ENCODE results near the gene QSOX2. TPM values are rescaled to one million over a fixed set of nuclear protein-coding genes. Genes with fewer than 3 reads are reported as not detected.

QSOX2 gene
- polyA plus RNA-seq (2013, experiment 1 of 4), result 30.4 TPM
- 28.2 TPM for polyA plus RNA-seq (2013, experiment 2 of 4)
- polyA plus RNA-seq (2013, experiment 3 of 4), result 24.1 TPM
- polyA plus RNA-seq (2013, experiment 4 of 4), result 24.8 TPM

- H3K27me3 ChIP-seq (ENCODE audit: control insufficient read depth, insufficient read depth, low read length, poor library complexity, severe bottlenecking), result no peaks in the 10 kb centered on the region
- 0% methylated on average over 109 to 110 of the region's 112 CpGs for WGBS, 2 experiments
- peaks cover 28% of the 10 kb centered on the region for H3K4me1 ChIP-seq (ENCODE audit: control insufficient read depth, insufficient read depth, low read length)
- H3K9me3 ChIP-seq (ENCODE audit: control insufficient read depth, low read length), result no peaks in the 10 kb centered on the region
- H3K4me3 ChIP-seq (ENCODE audit: insufficient read depth, low read depth, low read length), result peak within 1 kb of the TSS; percentile 82
- H3K27ac ChIP-seq (ENCODE audit: insufficient read depth, low read depth, low read length, poor library complexity, severe bottlenecking), result peak within 1 kb of the TSS; percentile 2
- H3K36me3 ChIP-seq (ENCODE audit: control insufficient read depth, insufficient read depth, low read length), result no peaks in the 10 kb centered on the region
These were observed at the start of gene QSOX2 for GRCh38 chr9:136245219-136246150. QSOX2 (minus strand) TSS chr9:136245812; CDS start chr9:136245803, 9 bp downstream.

GRCh38 chr9:136295055-136295454 is 49.4 kb upstream of the QSOX2 start:
- WGBS, 2 experiments, result 94% methylated on average over 16 of the region's 16 CpGs
- Histone ChIP-seq H3K4me3 (ENCODE audit: insufficient read depth, low read depth, low read length) (no peak overlapping the region), H3K36me3 (ENCODE audit: control insufficient read depth, insufficient read depth, low read length) (no peaks in the 10 kb centered on the region), H3K4me1 (ENCODE audit: control insufficient read depth, insufficient read depth, low read length) (no peaks in the 10 kb centered on the region), H3K27ac (ENCODE audit: insufficient read depth, low read depth, low read length, poor library complexity, severe bottlenecking) (no peak overlapping the region), H3K27me3 (ENCODE audit: control insufficient read depth, insufficient read depth, low read length, poor library complexity, severe bottlenecking) (no peaks in the 10 kb centered on the region), H3K9me3 (ENCODE audit: control insufficient read depth, low read length) (no peaks in the 10 kb centered on the region)

GRCh38 chr9:136294437-136294836 is 48.8 kb upstream of the QSOX2 start:
- Histone ChIP-seq H3K27ac (ENCODE audit: insufficient read depth, low read depth, low read length, poor library complexity, severe bottlenecking) (no peak overlapping the region), H3K9me3 (ENCODE audit: control insufficient read depth, low read length) (no peaks in the 10 kb centered on the region), H3K27me3 (ENCODE audit: control insufficient read depth, insufficient read depth, low read length, poor library complexity, severe bottlenecking) (no peaks in the 10 kb centered on the region), H3K4me1 (ENCODE audit: control insufficient read depth, insufficient read depth, low read length) (no peaks in the 10 kb centered on the region), H3K36me3 (ENCODE audit: control insufficient read depth, insufficient read depth, low read length) (no peaks in the 10 kb centered on the region), H3K4me3 (ENCODE audit: insufficient read depth, low read depth, low read length) (no peak overlapping the region)
- WGBS, 2 experiments, result 91 to 96% methylated on average over 5 of the region's 5 CpGs

GRCh38 chr9:136293476-136294077 is 48.0 kb upstream of the QSOX2 start:
- Histone ChIP-seq H3K9me3 (ENCODE audit: control insufficient read depth, low read length) (no peaks in the 10 kb centered on the region), H3K27ac (ENCODE audit: insufficient read depth, low read depth, low read length, poor library complexity, severe bottlenecking) (no peak overlapping the region), H3K27me3 (ENCODE audit: control insufficient read depth, insufficient read depth, low read length, poor library complexity, severe bottlenecking) (no peaks in the 10 kb centered on the region), H3K4me3 (ENCODE audit: insufficient read depth, low read depth, low read length) (no peak overlapping the region), H3K36me3 (ENCODE audit: control insufficient read depth, insufficient read depth, low read length) (no peaks in the 10 kb centered on the region), H3K4me1 (ENCODE audit: control insufficient read depth, insufficient read depth, low read length) (no peaks in the 10 kb centered on the region)
- 86 to 89% methylated on average over 14 of the region's 14 CpGs for WGBS, 2 experiments

- no peaks in the 10 kb centered on the region for H3K4me1 ChIP-seq (ENCODE audit: control insufficient read depth, insufficient read depth, low read length)
- H3K36me3 ChIP-seq (ENCODE audit: control insufficient read depth, insufficient read depth, low read length), result no peaks in the 10 kb centered on the region
- H3K27ac ChIP-seq (ENCODE audit: insufficient read depth, low read depth, low read length, poor library complexity, severe bottlenecking), result no peak overlapping the region
- 93 to 95% methylated on average over 34 of the region's 34 CpGs for WGBS, 2 experiments
- H3K27me3 ChIP-seq (ENCODE audit: control insufficient read depth, insufficient read depth, low read length, poor library complexity, severe bottlenecking), result no peaks in the 10 kb centered on the region
- H3K4me3 ChIP-seq (ENCODE audit: insufficient read depth, low read depth, low read length), result no peak overlapping the region
- H3K9me3 ChIP-seq (ENCODE audit: control insufficient read depth, low read length), result no peaks in the 10 kb centered on the region
These were observed 47.2 kb upstream of the QSOX2 start for GRCh38 chr9:136292591-136293448.

- H3K27me3 ChIP-seq (ENCODE audit: control insufficient read depth, insufficient read depth, low read length, poor library complexity, severe bottlenecking), result no peaks in the 10 kb centered on the region
- no peak overlapping the region for H3K27ac ChIP-seq (ENCODE audit: insufficient read depth, low read depth, low read length, poor library complexity, severe bottlenecking)
- no peaks in the 10 kb centered on the region for H3K4me1 ChIP-seq (ENCODE audit: control insufficient read depth, insufficient read depth, low read length)
- no peaks in the 10 kb centered on the region for H3K9me3 ChIP-seq (ENCODE audit: control insufficient read depth, low read length)
- 93 to 94% methylated on average over 19 of the region's 19 CpGs for WGBS, 2 experiments
- H3K36me3 ChIP-seq (ENCODE audit: control insufficient read depth, insufficient read depth, low read length), result no peaks in the 10 kb centered on the region
- H3K4me3 ChIP-seq (ENCODE audit: insufficient read depth, low read depth, low read length), result no peak overlapping the region
These were observed 46.5 kb upstream of the QSOX2 start for GRCh38 chr9:136292026-136292538.

GRCh38 chr9:136291306-136292025 is 45.9 kb upstream of the QSOX2 start:
- WGBS, 2 experiments, result 88 to 89% methylated on average over 22 of the region's 22 CpGs
- Histone ChIP-seq H3K36me3 (ENCODE audit: control insufficient read depth, insufficient read depth, low read length) (no peaks in the 10 kb centered on the region), H3K9me3 (ENCODE audit: control insufficient read depth, low read length) (no peaks in the 10 kb centered on the region), H3K4me3 (ENCODE audit: insufficient read depth, low read depth, low read length) (no peak overlapping the region), H3K4me1 (ENCODE audit: control insufficient read depth, insufficient read depth, low read length) (no peaks in the 10 kb centered on the region), H3K27me3 (ENCODE audit: control insufficient read depth, insufficient read depth, low read length, poor library complexity, severe bottlenecking) (no peaks in the 10 kb centered on the region), H3K27ac (ENCODE audit: insufficient read depth, low read depth, low read length, poor library complexity, severe bottlenecking) (no peak overlapping the region)

GRCh38 chr9:136290508-136291000 is 44.9 kb upstream of the QSOX2 start:
- H3K36me3 ChIP-seq (ENCODE audit: control insufficient read depth, insufficient read depth, low read length), result no peaks in the 10 kb centered on the region
- no peaks in the 10 kb centered on the region for H3K9me3 ChIP-seq (ENCODE audit: control insufficient read depth, low read length)
- no peak overlapping the region for H3K4me3 ChIP-seq (ENCODE audit: insufficient read depth, low read depth, low read length)
- no peak overlapping the region for H3K27ac ChIP-seq (ENCODE audit: insufficient read depth, low read depth, low read length, poor library complexity, severe bottlenecking)
- no peaks in the 10 kb centered on the region for H3K27me3 ChIP-seq (ENCODE audit: control insufficient read depth, insufficient read depth, low read length, poor library complexity, severe bottlenecking)
- no peaks in the 10 kb centered on the region for H3K4me1 ChIP-seq (ENCODE audit: control insufficient read depth, insufficient read depth, low read length)
- 95 to 96% methylated on average over 31 of the region's 31 CpGs for WGBS, 2 experiments

Data from ectodermal cell (in vitro differentiated cells).